Breast epithelium (tissue), 4 donors: ENCODE results near the gene POLDIP3. TPM values are rescaled to one million over a fixed set of nuclear protein-coding genes. Genes with fewer than 3 reads are reported as not detected.

Experiments used
- DNase-seq, 2 donors: peaks; one replicate each; pipeline ENCODE4 v3.0.0-alpha.2; 2019; ENCODE audit warnings: low spot score in 2 of 2
- H3K27ac ChIP-seq, 2 donors: fragments of 200-600 bp; sonication (generic) in 1 of 2; one replicate each; pipeline ENCODE4 v1.5.1; 2016 to 2019; ENCODE audit warnings: mild to moderate bottlenecking in 1 of 2
- H3K27me3 ChIP-seq, 2 donors: fragments of 200-600 bp; sonication (generic) in 1 of 2; one replicate each; pipeline versions ENCODE4 v1.5.1 to v1.6.0; 2017 to 2019; ENCODE audit warnings: control low read depth in 1 of 2, mild to moderate bottlenecking in 1 of 2
- H3K36me3 ChIP-seq: fragments of 200-600 bp; one replicate; pipeline ENCODE4 v1.5.1; 2019
- H3K4me1 ChIP-seq, 2 donors: fragments of 200-600 bp; sonication (generic); one replicate each; pipeline ENCODE4 v1.5.1; 2016 to 2019; ENCODE audit warnings: control low read depth in 1 of 2
- H3K4me3 ChIP-seq, 3 donors: fragments of 200-600 bp; sonication (generic); 1 replicate in 2 of 3; 2 replicates in 1 of 3; pipeline ENCODE4 v1.5.1; 2016 to 2019; ENCODE audit warnings: mild to moderate bottlenecking in 3 of 3, moderate library complexity in 2 of 3
- H3K9me3 ChIP-seq, 2 donors: fragments of 200-600 bp; sonication (generic) in 1 of 2; one replicate each; pipeline ENCODE4 v1.5.1; 2016 to 2019; ENCODE audit warnings: control low read depth in 1 of 2
- CTCF ChIP-seq, 3 donors: fragments of 450-650 bp; IDR thresholded peaks; one replicate each; pipeline ENCODE4 v1.5.1; 2016 to 2017; ENCODE audit warnings: antibody characterized with exemption in 3 of 3, mild to moderate bottlenecking in 3 of 3, moderate library complexity in 3 of 3
- POLR2A ChIP-seq: fragments of 450-650 bp; IDR thresholded peaks from one replicate; pipeline ENCODE4 v1.6.1; 2016; ENCODE audit warnings: antibody characterized with exemption, mild to moderate bottlenecking, moderate library complexity
- POLR2AphosphoS5 ChIP-seq, 3 donors: sonication (generic); formaldehyde crosslinking; IDR thresholded peaks; one replicate each; pipeline ENCODE4 v1.6.1; 2017; ENCODE audit warnings: antibody characterized with exemption in 3 of 3
- intact Hi-C: fragments of 100-400 bp; cut with DNase I; formaldehyde crosslinking; loops from one replicate; pipeline ENCODE4 v1.15.1; 2023; ENCODE audit warnings: low total_unique reads
- total RNA-seq, 3 donors: library from RNA; depleted of rRNA; stranded (reverse); fragments of >200 nt; gene quantifications; one replicate each; pipeline ENCODE4 v1.1.0, GENCODE V29; 2016

POLDIP3 gene
- 10 to 100 TPM; 33.1 to 52.8 (median 38.3) TPM for total RNA-seq

- TF ChIP-seq POLR2AphosphoS5 (IDR thresholded peaks at IDR 0.05), result peak in 2 of 3 donors; percentile 62 to 85
- peak; percentile 59 for TF ChIP-seq POLR2A
- TF ChIP-seq CTCF (IDR thresholded peaks at IDR 0.05), result peak; percentile 24 to 59 (median 40)
- no peaks in the 10 kb centered on the region for H3K9me3 ChIP-seq
- intact Hi-C loops, result no loop called here
These were observed at the start of gene POLDIP3 for GRCh38 chr22:42614312-42615091. Gene POLDIP3, minus strand, starts transcription at chr22:42614883. Its CDS starts 26 bp downstream, at chr22:42614857.

DNA sequence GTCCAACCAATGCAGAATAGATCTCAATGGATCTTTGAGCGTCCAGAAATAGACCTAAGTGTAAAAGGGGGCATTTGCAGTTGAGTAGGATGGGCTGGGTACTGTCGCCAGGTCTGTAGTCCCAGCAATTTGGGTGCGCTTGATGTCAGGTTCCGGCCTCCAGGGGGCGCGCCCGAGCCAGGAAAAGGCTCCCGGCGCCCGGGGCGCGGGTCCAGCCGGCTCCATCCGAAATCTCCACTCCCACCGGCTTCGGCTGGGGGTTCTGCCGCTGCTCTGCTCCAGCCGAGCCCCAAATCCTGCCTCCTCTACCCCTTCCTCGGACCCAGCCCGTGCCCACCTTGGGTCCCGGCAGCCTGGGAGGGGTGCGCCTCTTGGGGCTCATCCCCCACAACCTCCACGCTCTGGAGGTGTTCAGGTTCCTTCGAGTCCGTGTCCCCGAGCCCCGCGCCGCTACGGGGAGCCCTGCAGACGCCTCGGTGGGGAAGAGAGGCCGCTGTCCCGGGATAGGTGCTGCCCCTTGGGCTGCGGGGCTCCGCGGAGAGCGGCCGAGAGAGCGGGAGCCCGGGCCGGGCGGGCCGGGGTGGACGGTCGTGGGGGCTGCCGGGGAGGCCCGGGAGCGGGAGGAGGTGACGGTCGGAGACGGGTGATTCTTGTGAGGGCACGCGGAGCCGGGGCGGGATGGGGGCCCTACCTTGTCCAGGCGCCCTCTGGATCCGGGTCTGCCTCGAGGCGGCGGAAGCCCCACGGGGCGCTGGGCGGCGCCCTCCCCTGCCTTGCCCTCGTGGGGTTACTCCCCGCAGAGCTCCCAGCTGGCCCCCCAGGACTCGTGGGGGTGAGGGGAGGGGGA, 47.5 kb upstream of the POLDIP3 start:
- no peaks in the 10 kb centered on the region for H3K9me3 ChIP-seq
- DNase-seq, result peak; percentile 64 to 82
- H3K27me3 ChIP-seq, result no peaks in the 10 kb centered on the region
- TF ChIP-seq CTCF (IDR thresholded peaks at IDR 0.05) (peak; percentile 84 to 92 (median 91)), POLR2AphosphoS5 (IDR thresholded peaks at IDR 0.05) (no peak)
- no peaks in the 10 kb centered on the region for H3K36me3 ChIP-seq
- H3K4me3 ChIP-seq, result peak overlapping the region; percentile 37 to 67 (median 49)
- H3K27ac ChIP-seq, result peak overlapping the region; percentile 9 to 48
- intact Hi-C loops, result no loop called here
- peaks cover 3 to 7% of the 10 kb centered on the region in 2 donors for H3K4me1 ChIP-seq

More at GRCh38 chr22:42614312-42615091, at the start of gene POLDIP3:
- peaks cover 10 to 23% of the 10 kb centered on the region in 2 donors for H3K4me1 ChIP-seq
- peak within 1 kb of the TSS; percentile 70 to 92 (median 87) for H3K4me3 ChIP-seq
- H3K27ac ChIP-seq, result peak within 1 kb of the TSS; percentile 98
- no peaks in the 10 kb centered on the region for H3K27me3 ChIP-seq
- H3K36me3 ChIP-seq, result no peaks in the 10 kb centered on the region
- DNase-seq, result peak; percentile 99

- no peaks in the 10 kb centered on the region for H3K36me3 ChIP-seq
- no peak overlapping the region for H3K4me3 ChIP-seq
- no peaks in the 10 kb centered on the region for H3K4me1 ChIP-seq
- H3K27me3 ChIP-seq, result no peaks in the 10 kb centered on the region
- intact Hi-C loops, result no loop called here
- H3K9me3 ChIP-seq, result no peaks in the 10 kb centered on the region
- TF ChIP-seq POLR2AphosphoS5 (IDR thresholded peaks at IDR 0.05), result no peak
- no peak overlapping the region for H3K27ac ChIP-seq
- DNase-seq, result no peak
These were observed 41.9 kb upstream of the POLDIP3 start for GRCh38 chr22:42656578-42656977.

- Histone ChIP-seq H3K4me3 (no peak overlapping the region), H3K36me3 (no peaks in the 10 kb centered on the region), H3K4me1 (no peaks in the 10 kb centered on the region), H3K27ac (no peak overlapping the region), H3K9me3 (no peaks in the 10 kb centered on the region), H3K27me3 (no peaks in the 10 kb centered on the region)
- TF ChIP-seq POLR2A (no peak), POLR2AphosphoS5 (IDR thresholded peaks at IDR 0.05) (no peak), CTCF (IDR thresholded peaks at IDR 0.05) (no peak)
- intact Hi-C loops, result no loop called here
- DNase-seq, result no peak
These were observed 41.0 kb upstream of the POLDIP3 start for GRCh38 chr22:42655693-42656092.

GRCh38 chr22:42654436-42655073, 39.9 kb upstream of the POLDIP3 start:
- Histone ChIP-seq H3K4me3 (no peak overlapping the region), H3K9me3 (no peaks in the 10 kb centered on the region), H3K36me3 (no peaks in the 10 kb centered on the region), H3K27ac (no peak overlapping the region), H3K4me1 (no peaks in the 10 kb centered on the region), H3K27me3 (no peaks in the 10 kb centered on the region)
- no peak for DNase-seq
- intact Hi-C loops, result loop anchor here (5.0 kb wide), 1 partner anchor 43 kb away; no protein-coding TSS in a partner anchor
- TF ChIP-seq CTCF (IDR thresholded peaks at IDR 0.05), result no peak
- no peak for TF ChIP-seq POLR2A
- TF ChIP-seq POLR2AphosphoS5 (IDR thresholded peaks at IDR 0.05), result no peak
